ENCODE data around the gene C2CD4D. TPM values are rescaled to one million over a fixed set of nuclear protein-coding genes. Genes with fewer than 3 reads are reported as not detected.

Gene C2CD4D
- total RNA-seq, 1 experiment from 2014 or later = 0.17 TPM

DNA sequence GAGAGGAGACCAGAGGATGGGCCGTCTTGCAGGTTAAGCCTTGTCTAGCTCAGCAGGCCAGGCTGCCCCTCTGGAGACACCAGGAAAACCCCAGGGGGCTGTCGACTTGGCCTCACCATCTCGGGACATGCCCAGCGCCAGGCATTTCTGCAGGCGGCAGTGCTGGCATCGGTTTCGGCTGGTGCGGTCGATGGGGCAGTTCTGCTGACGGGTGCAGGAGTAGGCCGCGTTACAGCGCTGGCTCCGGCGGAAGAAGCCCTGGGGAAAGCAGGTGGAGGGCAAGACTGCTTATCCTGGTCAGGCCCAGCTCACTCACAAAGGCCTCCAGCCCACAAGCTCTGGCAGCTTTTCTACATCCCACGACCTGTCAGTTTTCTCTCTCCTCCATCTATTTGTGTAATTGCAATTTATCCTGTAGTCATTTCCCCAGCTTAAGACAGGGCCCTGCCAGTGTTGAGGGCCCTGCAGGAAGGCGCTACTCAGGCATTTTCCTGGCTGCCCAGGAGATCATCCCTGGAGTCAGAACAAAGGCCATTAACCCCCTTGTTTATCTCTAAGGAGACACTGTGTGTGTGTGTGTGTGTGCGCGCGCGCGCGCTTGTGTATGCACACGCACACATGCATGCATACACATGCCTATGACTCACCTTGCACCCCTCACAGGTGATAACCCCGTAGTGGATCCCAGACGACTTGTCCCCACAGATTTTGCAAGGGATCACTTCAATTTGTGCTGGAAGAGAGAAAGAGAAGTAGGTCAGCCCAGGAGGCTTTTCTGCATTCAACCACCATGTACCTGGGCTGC lies 22.9 kb downstream of the C2CD4D start:
- no peaks in the 10 kb centered on the region for H3K9me2 ChIP-seq (ENCODE audit: insufficient read depth)
- ATAC-seq (no peak), DNase-seq (ENCODE audit: low read depth, low spot score) (no peak)
- H3K27ac ChIP-seq (ENCODE audit: low read depth, low read length) = no peak overlapping the region
- H3K36me3 ChIP-seq (ENCODE audit: control insufficient read depth in 1 of 2, insufficient read depth in 2 of 2, low read length in 2 of 2) = no peaks in the 10 kb centered on the region
- intact Hi-C loops (cut with micrococcal nuclease) = no loop called here
- no peaks in the 10 kb centered on the region for H4K20me1 ChIP-seq (ENCODE audit: insufficient read depth)
- H3K9me3 ChIP-seq (ENCODE audit: control insufficient read depth in 1 of 2, insufficient read depth in 1 of 2, low read depth in 1 of 2, low read length in 2 of 2) = no peaks in the 10 kb centered on the region
- H3K79me2 ChIP-seq (ENCODE audit: insufficient read depth, low read length) = no peaks in the 10 kb centered on the region
- ChIA-PET POLR2A (no interaction called here), RAD21 (ENCODE audit: low non-redundant PET in 1 of 2, low total read pairs in 2 of 2, uncharacterized antibody in 2 of 2, unreplicated experiment in 2 of 2) (no interaction called here), CTCF (no interaction called here)
- no peak overlapping the region for H3K4me3 ChIP-seq (replicated peaks in 1 of 2; ENCODE audit: low read depth in 1 of 2, low read length in 2 of 2)
- TF ChIP-seq EZH2 (IDR thresholded peaks at IDR 0.05) (no peak), TCF7L2 (IDR thresholded peaks at IDR 0.05; ENCODE audit: borderline replicate concordance, extremely low read depth, insufficient read depth, insufficient read length) (no peak), POLR2AphosphoS5 (IDR thresholded peaks at IDR 0.05; ENCODE audit: low read depth, low read length) (no peak), SRF (IDR thresholded peaks at IDR 0.05; ENCODE audit: low read depth) (no peak)
- TF ChIP-seq, protein P1, sequence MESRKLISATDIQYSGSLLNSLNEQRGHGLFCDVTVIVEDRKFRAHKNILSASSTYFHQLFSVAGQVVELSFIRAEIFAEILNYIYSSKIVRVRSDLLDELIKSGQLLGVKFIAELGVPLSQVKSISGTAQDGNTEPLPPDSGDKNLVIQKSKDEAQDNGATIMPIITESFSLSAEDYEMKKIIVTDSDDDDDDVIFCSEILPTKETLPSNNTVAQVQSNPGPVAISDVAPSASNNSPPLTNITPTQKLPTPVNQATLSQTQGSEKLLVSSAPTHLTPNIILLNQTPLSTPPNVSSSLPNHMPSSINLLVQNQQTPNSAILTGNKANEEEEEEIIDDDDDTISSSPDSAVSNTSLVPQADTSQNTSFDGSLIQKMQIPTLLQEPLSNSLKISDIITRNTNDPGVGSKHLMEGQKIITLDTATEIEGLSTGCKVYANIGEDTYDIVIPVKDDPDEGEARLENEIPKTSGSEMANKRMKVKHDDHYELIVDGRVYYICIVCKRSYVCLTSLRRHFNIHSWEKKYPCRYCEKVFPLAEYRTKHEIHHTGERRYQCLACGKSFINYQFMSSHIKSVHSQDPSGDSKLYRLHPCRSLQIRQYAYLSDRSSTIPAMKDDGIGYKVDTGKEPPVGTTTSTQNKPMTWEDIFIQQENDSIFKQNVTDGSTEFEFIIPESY (IDR thresholded peaks at IDR 0.05; ENCODE audit: extremely low read depth, insufficient replicate concordance, low read length) = no peak
- TF ChIP-seq, protein P2, sequence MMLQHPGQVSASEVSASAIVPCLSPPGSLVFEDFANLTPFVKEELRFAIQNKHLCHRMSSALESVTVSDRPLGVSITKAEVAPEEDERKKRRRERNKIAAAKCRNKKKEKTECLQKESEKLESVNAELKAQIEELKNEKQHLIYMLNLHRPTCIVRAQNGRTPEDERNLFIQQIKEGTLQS (IDR thresholded peaks at IDR 0.05) = no peak
- no peak overlapping the region for H2AFZ ChIP-seq (ENCODE audit: low read depth, low read length, poor library complexity, severe bottlenecking)
- no peaks in the 10 kb centered on the region for H3K27me3 ChIP-seq (ENCODE audit: insufficient read depth, low read length)
- no TSS peak for BruUV-seq (replicated peaks)
- no peaks in the 10 kb centered on the region; a peak in 1 of 4 replicates for H3K4me1 ChIP-seq (ENCODE audit: control insufficient read depth in 1 of 2, insufficient read depth in 2 of 2, low read length in 2 of 2)
- no peak overlapping the region for H3K9ac ChIP-seq (ENCODE audit: low read length)
- no peak overlapping the region for H3K4me2 ChIP-seq (ENCODE audit: low read length)
